Loucy (cell line): Measurements from ENCODE around the gene REXO5.

Experiments
- H2AFZ ChIP-seq: fragments of 200-600 bp; sonication (generic); 2 replicates; pipeline ENCODE4 v1.6.0; 2016; ENCODE audit warnings: antibody characterized with exemption, mild to moderate bottlenecking, low read length, moderate library complexity
- H3F3A ChIP-seq: fragments of 200-600 bp; 2 replicates; pipeline ENCODE4 v1.6.0; 2016; ENCODE audit warnings: antibody characterized with exemption, low read depth, mild to moderate bottlenecking
- H3K27me3 ChIP-seq: fragments of 200-600 bp; sonication (generic); 2 replicates; pipeline ENCODE4 v1.6.1; 2014; ENCODE audit warnings: low read length, mild to moderate bottlenecking; ENCODE audit not compliant: insufficient read depth, poor library complexity, severe bottlenecking
- H3K36me3 ChIP-seq: fragments of 200-600 bp; sonication (generic); 2 replicates; pipeline ENCODE4 v1.6.1; 2016; ENCODE audit warnings: low read length; ENCODE audit not compliant: insufficient read depth
- H3K4me1 ChIP-seq: fragments of 200-600 bp; sonication (generic); 2 replicates; pipeline ENCODE4 v1.5.1; 2014; ENCODE audit warnings: low read length, mild to moderate bottlenecking; ENCODE audit not compliant: insufficient read depth, poor library complexity, severe bottlenecking
- H3K4me2 ChIP-seq: fragments of 200-600 bp; sonication (generic); 2 replicates; pipeline ENCODE4 v1.6.0; 2014; ENCODE audit warnings: antibody characterized with exemption, low read length, low read depth, mild to moderate bottlenecking; ENCODE audit not compliant: poor library complexity, severe bottlenecking
- H3K4me3 ChIP-seq: fragments of 200-600 bp; sonication (generic); 2 replicates; pipeline ENCODE4 v1.5.1; 2014; ENCODE audit warnings: low read length, mild to moderate bottlenecking, mixed read lengths; ENCODE audit not compliant: poor library complexity, severe bottlenecking
- H3K79me2 ChIP-seq: fragments of 200-600 bp; sonication (generic); 2 replicates; pipeline ENCODE4 v1.6.1; 2014; ENCODE audit warnings: low read length; ENCODE audit not compliant: insufficient read depth
- H3K9ac ChIP-seq: fragments of 200-600 bp; sonication (generic); 2 replicates; pipeline ENCODE4 v1.6.0; 2014; ENCODE audit warnings: mild to moderate bottlenecking, low read depth, low read length, moderate library complexity; ENCODE audit not compliant: poor library complexity, severe bottlenecking
- H3K9me2 ChIP-seq: fragments of 200-600 bp; sonication (generic); replicated peaks from 2 replicates; pipeline ENCODE4 v1.6.1; 2016; ENCODE audit warnings: low read depth, low read length, mixed read lengths
- H3K9me3 ChIP-seq: fragments of 200-600 bp; sonication (generic); 2 replicates; pipeline ENCODE4 v1.6.1; 2014; ENCODE audit warnings: mild to moderate bottlenecking, antibody characterized with exemption, low read length, low read depth; ENCODE audit not compliant: insufficient read depth
- H4K20me1 ChIP-seq: fragments of 200-600 bp; sonication (generic); 2 replicates; pipeline ENCODE4 v1.6.0; 2014; ENCODE audit warnings: antibody characterized with exemption, low read length, mild to moderate bottlenecking; ENCODE audit not compliant: insufficient read depth, poor library complexity, severe bottlenecking
- CTCF ChIP-seq: fragments of 200-600 bp; sonication (generic); conservative IDR thresholded peaks from 2 replicates; pipeline ENCODE4 v1.5.1; 2014; ENCODE audit warnings: mild to moderate bottlenecking, antibody characterized with exemption, low read length
- EZH2phosphoT487 ChIP-seq: fragments of 200-600 bp; IDR thresholded peaks from 2 replicates; pipeline ENCODE4 v1.6.1; 2018; ENCODE audit warnings: antibody characterized with exemption, mild to moderate bottlenecking, moderate library complexity, borderline replicate concordance

REXO5 gene

DNA sequence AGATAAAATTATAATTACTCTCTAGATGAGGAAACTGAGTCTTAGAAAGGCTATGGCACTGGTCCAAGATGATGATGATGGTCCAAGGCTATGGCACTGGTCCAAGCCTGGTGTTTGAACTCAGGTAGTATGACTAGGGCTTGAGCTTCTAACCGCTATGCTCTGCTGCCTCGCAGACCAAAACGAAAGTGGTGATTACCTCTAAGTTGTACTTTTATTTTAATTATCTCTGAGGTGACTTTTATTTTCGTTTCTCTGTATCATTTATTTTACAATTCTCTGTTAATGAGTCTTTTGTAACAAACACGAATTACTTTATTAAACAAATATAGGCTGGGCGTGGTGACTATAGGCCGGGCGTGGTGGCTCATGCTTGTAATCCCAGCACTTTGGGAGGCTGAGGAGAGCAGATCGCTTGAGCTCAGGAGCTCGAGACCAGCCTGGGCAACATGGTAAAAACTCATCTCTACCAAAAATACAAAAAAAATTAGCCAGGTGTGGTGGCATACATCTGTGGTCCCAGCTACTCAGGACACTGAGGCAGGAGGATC is 5.6 kb downstream of the REXO5 start:
- peaks cover 86% of the 10 kb centered on the region for H3K4me1 ChIP-seq
- H4K20me1 ChIP-seq = no peaks in the 10 kb centered on the region
- no peak overlapping the region for H3K9ac ChIP-seq
- H3K36me3 ChIP-seq = no peaks in the 10 kb centered on the region
- H3F3A ChIP-seq = peaks cover 3% of the 10 kb centered on the region; the same call in 1 of the 2 replicates
- H3K79me2 ChIP-seq = peaks cover 33% of the 10 kb centered on the region
- peak overlapping the region; percentile 33 for H3K4me2 ChIP-seq
- no peak for TF ChIP-seq EZH2phosphoT487
- no peak for TF ChIP-seq CTCF
- H3K9me3 ChIP-seq = no peaks in the 10 kb centered on the region
- H2AFZ ChIP-seq = no peak overlapping the region
- H3K9me2 ChIP-seq = no peaks in the 10 kb centered on the region
- H3K4me3 ChIP-seq = no peak overlapping the region
- H3K27me3 ChIP-seq = no peaks in the 10 kb centered on the region

DNA sequence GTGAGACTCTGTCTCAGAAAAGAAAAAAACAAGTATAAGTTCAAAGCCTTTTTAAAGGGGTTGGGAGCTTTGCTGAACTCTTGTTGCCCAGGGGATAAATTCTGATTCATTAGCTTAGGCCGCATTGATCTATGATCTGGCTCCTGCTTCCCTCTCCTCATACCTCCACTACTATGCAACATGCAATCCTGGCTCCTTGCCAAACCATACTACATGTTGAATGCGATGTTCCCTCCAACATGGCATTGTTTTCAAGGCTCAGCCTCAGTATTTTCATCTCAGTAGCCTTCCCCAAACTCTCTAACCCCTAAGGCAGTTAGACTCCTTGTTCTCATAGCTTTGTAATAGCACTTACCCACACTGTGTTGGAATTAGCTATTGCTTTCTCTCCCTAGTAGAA is 6.2 kb downstream of the REXO5 start:
- Histone ChIP-seq H4K20me1 (no peaks in the 10 kb centered on the region), H3K9me2 (no peaks in the 10 kb centered on the region), H3K4me2 (no peak overlapping the region), H3K9me3 (no peaks in the 10 kb centered on the region), H3F3A (peaks cover 3% of the 10 kb centered on the region; the same call in 1 of the 2 replicates), H3K27me3 (no peaks in the 10 kb centered on the region), H3K4me3 (no peak overlapping the region), H3K9ac (no peak overlapping the region), H3K79me2 (peaks cover 28% of the 10 kb centered on the region), H3K4me1 (peaks cover 86% of the 10 kb centered on the region), H2AFZ (no peak overlapping the region), H3K36me3 (no peaks in the 10 kb centered on the region)
- no peak for TF ChIP-seq EZH2phosphoT487
- TF ChIP-seq CTCF = no peak

DNA sequence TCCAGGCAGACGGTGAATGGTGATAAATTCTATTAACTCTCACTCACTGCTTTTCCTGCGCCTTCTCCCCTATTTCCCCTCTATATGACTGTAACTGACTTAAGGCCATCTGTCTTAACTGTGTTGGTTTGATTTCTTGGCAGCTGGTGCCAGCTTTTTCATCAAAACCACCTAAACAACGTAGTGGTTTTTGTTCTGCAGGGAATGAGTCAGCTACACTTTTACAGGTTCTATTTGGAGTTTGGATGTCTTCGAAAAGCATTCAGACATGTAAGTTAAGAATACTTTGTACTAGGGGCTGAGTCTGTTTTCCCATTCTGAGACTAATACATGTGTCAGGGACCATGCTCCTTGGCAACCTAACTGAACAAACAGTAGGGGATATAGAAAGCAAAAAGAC is 8.5 kb downstream of the REXO5 start:
- Histone ChIP-seq H3K4me2 (peak overlapping the region; percentile 73), H3K36me3 (no peaks in the 10 kb centered on the region), H3K79me2 (peaks cover 5% of the 10 kb centered on the region; the same call in 1 of the 2 replicates)

More for the DNA sequence above, 8.5 kb downstream of the REXO5 start:
- TF ChIP-seq CTCF (no peak), EZH2phosphoT487 (no peak)
- H3F3A ChIP-seq = peaks cover 3% of the 10 kb centered on the region; the same call in 1 of the 2 replicates
- peaks cover 66% of the 10 kb centered on the region for H3K4me1 ChIP-seq
- peak overlapping the region; percentile 57 for H3K9ac ChIP-seq
- H3K4me3 ChIP-seq = peak overlapping the region; percentile 53
- H4K20me1 ChIP-seq = no peaks in the 10 kb centered on the region
- H3K27me3 ChIP-seq = no peaks in the 10 kb centered on the region
- H3K9me2 ChIP-seq = no peaks in the 10 kb centered on the region
- no peak overlapping the region for H2AFZ ChIP-seq
- no peaks in the 10 kb centered on the region for H3K9me3 ChIP-seq
